ENCODE data around the gene USP7.
"Not testable (repeated sequence)": the region's sequence is repeated elsewhere in the genome, so short reads cannot be mapped to it uniquely, and the experiment has no call there.

USP7 gene

DNA sequence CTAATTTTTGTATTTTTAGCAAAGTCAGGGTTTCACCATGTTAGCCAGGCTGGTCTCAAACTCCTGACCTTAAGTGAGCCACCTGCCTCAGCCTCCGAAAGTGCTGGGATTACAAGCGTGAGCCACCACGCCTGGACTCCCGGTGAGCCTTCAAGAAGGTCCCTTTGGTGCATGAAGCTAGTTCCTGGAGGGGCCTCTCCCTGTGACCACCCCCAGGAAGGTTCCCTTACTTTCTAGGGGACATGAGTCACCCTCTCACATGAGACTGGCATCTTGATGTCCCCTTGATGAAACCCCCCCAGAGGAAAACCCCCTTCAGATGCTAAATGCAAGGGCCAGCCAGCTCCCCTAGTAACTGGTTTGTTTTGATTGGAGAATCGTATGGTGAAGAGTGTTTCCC is 107.7 kb downstream of the USP7 start:
- no peak for DNase-seq

DNA sequence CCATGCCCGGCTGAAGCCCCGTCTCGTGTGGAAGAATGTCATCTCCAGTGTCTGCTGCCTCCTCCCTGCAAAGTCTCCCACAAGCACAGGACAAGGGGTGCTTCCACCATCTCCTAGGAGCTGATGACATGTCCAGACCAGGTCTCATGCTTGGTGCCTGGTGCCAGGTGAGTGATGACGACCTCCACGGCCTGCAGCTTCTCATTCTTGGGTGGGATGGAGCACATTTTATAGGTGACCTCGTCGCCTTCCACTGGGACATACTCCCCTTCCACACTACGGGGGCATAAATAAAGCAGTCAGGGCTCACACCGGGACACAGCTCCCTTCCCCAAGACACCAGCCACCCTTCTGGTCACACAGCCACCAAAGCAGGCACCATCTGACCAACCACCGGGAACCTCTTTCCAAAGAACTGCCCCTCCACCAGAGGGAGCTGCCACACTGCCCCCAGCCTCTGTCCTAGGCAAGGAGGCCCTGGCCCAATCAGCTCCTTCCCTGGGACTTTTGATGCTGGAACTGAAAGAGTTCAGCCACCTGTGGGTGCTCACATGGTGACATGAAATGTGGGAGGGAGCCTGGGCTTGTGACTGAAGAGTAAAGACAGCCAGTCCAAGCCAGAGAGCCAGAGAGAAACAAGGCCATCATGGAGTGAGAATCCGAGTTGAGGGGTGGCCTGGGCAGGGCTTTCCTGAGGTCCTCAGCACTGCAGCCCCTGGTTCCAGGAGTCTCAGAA is 108.5 kb downstream of the USP7 start:
- DNase-seq = no peak

DNA sequence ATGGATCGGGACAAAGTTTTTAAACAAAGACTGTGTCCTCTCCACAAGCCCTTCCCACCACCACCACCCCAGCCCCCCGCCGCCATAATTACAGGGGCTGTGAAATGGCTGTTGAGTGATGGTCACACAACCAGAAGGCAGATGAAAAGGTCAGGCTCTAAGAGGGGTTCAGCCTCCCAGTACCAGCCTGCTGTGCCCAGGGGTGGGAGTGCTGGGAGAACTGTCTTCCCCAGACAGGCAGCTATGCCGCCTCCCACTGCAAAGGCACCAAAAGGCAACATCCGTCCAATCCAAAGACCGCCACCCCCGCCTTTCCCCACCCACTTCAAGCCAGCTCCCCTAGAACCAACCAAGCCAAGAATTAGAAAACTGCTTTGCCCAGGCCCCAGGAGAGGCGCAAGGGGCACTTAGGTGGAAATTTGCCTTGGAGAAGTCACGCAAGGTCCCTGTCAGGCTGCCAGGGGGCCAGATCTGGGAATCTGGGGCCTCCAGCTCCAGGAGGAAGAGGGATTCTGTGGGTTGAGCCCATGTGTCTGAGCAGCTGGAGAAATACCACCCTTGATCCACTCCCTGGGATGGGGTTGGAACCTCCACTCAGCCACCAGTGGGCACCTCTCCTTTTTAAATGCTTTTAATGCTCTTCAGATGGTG is 109.3 kb downstream of the USP7 start:
- no peak for DNase-seq

DNA sequence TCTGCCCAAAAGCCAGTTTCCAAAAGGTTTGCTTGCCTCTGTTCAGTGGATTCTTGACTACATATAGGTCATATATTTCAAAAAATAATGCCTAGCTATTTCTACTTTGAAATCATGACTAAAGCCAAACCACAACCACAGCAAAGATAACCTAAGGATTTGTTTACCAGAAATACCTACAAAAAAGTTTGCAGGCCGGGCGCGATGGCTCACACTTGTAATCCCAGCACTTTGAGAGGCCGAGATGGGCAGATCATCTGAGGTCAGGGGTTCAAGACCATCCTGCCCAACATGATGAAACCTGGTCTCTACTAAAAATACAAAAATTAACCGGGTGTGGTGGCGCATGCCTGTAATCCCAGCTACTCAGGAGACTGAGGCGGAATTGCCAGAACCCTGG is 110.1 kb downstream of the USP7 start:
- DNase-seq = no peak

DNA sequence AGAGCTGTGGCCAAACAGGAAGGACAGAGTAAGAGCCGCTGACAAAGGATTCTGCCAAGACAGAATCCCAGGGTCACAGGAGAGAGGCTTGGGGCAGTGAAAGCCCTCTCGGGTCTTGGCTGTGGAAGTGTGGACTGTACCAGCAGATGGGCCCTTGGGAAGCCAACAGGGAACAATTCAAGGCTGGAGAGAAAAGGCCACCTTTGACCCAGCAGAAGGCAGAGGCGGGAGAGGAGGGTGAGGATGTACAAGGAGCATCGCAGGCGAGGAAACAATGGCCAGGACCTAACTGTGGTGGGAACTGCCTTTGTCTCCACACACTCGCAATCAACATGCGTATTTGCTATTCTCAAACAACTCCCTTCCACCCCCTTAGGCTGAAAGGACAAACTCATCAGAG is 110.6 kb downstream of the USP7 start:
- DNase-seq = no peak

DNA sequence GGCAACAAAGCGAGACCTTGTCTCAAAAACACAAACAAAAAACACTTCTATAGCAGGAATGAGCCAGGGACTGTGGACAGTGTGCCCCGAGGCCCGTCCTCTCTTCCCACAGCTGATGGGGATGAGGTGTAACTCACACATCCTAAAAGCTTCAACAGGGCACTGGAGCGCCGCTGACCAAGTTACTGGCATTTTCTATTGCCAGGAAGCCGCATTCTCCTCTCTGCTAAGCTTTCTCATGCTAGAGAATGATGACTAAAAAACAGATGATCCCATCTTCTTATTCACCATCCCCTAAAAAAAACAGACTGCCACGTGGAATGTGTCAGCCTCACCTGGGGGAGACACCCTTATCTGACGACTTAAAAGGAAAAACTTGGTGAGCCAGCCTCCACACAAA is 111.2 kb downstream of the USP7 start:
- DNase-seq = no peak

DNA sequence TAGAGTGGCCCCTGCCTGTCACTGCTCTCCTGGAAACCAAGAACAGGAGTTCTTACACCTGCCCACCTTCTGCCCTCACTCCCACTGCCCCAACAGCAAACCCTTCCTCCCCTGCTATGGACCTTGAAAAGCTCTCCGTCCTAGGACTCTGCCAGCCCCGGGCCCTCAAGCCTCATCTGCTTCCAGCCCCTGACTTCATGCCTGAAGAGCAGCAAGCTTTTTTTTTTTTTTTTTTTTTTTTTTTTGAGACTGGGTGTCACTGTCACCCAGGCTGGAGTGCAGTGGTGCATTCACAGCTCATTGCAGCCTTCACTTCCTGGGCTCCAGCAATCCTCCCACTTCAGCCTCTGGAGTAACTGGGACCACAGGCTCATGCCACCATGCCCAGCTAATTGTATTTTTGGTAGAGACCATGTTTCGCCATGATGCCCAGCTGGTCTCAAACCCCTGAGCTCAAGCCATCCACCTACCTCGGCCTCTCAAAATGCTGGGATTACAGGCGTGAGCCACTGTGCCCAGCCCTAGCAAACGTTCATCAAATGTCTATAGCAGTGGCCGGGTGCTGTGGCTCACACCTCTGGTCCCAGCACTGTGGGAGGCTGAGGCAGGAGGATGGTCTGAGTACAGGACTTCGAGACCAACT is 111.8 kb downstream of the USP7 start:
- DNase-seq = no peak

DNA sequence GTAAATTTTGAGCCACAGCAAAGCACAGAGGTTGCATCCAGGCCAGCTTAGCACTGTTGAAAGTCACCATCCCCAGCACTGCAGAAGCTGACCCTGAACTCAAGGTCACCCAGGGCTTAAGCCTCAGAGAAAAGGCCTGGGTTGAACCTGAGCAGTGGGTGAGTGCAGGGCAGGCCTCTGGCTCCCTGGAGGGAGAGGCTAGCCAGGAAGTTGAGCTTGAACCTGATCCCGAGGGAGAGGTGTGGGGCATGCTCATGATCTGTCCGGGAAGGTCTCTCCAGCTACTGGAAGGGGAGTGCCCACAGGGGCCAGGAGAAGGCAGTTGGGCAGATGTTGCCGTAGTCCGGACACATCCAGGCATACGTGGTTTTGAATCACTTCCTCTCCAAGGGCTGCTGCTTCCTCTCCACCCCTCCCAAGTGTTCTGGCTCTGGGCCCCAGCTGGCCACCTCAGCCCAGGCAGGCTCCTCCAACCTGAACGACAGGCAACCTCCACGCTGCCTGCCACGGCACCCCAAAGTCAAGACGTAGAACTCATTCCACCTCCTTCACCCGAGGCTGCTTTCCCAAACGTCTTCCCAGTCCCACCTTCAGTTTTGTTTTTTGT is 113.3 kb downstream of the USP7 start:
- no peak for DNase-seq

DNA sequence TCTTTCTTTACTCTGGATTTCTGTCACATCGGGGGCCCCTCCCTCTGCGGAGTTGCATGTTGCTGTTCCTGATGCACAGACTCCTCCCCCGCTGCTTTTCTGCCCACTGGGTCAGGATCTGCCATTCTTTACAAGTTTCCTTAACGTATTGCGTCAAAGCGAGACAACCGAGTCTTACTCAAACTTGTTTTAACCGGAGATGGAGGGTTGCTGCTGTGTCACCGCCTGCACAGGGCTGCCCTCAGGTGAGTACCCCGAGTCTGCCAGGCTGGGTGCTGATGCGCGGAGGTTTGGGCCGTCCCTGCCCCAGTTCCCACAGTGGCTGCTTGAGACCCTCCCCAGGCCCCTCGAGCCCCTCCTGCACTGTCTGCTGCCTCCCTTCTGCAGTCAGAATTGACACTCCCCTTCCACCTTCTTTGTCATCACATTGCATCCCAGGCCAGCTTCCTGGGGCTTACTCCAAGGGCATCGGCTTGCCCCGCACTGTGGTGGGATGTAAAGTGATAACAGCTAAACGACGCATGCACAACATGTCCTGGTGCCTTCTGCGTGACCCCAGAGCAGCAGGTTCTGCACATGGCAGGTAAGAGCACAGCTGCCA is 114.2 kb downstream of the USP7 start:
- DNase-seq = no peak

DNA sequence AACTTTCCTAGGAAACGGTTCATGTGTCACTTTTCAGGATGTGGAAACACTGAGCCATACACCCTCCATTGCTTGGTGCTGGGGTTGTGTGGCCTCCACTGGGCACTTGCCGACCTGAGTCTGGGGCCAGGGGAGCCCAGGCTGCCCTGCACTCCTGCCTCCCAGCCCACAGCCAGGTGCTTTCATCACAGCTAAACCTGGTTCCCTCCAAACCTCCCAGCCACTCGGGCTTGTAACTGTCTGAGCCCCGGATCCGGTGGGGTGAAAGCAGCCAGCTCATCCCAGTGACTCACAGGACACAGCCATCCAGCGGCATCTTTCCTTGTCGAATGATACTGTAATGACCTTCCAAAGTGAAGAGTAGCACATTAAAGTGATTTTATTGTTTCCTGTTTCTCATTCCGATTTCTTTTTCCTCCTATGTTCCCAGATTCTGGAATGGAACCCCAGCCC is 114.7 kb downstream of the USP7 start:
- no peak for DNase-seq

DNA sequence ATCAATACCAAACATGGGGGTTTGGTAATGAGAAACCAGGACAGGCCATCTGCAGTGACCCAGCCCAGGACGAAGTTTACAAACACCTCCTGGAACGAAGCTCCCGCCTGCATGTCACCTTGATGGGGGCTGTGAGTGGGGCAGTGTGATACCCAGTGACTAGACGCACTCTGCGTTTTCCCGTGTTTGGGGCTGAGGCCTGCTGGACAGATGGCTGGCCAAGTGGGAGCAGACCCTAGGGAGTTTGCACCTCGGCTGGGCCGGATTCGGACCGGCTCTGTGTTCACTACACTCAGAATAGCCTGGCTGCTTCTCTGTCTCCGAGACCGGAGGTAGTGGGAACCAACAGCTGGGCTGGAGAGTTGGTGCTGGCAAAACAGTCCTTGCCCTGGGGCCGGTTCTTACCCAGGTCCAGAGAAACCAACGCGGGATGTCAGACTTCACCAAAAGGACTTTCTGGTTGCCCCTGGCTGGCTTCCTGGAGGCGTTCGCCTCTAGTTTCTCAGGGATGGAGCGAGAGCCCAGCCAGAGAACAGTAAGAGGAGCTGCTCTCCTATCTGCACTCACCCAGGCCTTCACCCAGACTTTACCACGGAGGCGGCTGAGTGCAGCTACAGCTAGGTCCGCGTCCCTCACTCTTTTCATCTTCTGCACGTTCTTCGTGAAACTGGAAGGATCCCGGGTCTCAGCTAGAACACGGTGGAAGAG is 115.3 kb downstream of the USP7 start:
- DNase-seq = no peak

DNA sequence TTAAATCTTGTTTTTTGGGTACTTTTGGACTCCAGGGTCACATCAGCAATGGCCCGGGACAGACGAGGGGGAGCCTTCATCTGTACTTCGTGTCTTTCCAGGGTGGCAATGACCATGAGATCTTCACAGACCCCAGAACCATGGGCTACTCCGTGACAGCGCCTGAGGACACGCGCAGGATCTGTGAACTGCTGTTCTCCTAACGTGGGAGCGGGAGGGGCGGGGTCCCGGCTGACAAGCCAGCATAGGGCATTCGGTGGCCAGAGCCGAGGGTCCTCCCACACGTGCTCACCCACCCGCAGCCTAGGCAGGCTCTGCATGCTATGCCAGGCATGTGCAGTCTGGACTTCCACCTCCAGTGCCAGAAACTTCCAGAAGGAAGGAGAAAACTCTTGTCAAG is 116.1 kb downstream of the USP7 start:
- DNase-seq = no peak

DNA sequence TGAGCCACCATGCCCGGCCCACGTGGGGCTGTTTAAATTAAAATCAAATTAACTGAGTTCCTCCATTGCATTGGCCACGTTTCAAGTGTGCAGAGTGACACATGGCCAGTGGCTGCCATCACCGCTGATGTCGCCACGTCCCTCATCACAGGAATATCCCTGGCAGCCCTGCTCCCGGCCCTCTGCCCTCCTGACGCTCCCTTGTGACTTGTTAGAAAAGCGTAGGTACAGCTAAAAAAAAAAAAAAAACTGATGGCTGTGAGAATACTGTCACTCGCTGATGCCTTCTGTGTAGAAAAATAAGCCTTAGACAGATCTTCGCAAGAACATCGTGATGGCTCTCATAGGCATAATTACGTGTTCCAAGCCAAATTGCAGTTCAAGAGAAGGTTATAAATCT is 116.6 kb downstream of the USP7 start:
- no peak for DNase-seq

DNA sequence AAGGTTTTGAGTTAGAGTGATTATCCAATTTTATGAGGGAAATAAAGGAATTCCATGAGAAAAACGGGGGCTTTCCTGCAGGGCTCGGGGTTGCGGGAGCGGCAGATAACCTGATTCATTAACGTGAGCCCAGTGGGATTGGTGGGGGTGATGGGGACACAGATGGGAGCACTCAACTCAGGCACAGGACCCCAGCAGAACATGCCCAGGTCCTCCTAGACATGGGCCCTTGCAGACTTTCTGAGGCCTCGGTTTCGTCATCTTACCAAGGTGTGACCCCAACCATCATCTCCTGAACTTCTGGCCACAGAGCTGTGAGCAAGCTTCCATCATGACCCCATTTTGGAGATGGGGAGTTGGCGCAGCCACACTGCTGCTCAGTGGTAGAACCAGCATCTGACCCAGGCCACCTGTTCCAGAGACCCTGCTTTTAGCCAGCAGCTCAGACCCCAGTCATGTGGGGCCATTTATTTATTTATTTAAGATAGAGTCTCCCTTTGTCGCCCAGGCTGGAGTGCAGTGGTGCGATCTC is 117.2 kb downstream of the USP7 start:
- no peak for DNase-seq

DNA sequence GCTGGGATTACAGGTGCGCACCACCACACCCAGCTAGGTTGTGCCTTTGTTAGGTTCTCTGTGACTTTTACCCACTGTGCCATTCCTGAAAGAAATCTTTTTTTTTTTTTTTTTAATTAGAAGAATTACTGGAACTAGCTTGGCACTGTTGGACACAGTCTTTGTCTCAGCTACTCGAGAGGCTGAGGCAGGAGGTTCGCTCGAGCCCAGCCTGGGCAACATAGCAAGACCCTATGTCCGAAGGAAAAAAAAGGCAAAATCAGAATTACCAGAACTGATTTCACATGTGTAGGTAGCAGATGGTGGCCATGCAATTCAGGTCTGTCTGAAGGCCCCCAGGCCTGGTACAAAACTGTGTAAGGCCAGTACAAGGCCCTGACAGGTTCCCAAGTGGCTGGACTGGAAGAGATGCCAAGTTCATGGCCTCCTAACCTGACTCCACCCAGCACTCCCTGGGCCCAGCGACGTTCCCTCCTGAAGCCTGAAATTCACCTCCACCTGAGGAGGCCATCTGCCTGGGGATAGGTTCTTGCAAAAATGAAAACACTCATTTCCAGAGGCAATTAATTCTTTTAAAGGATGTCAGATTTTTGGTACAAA is 117.9 kb downstream of the USP7 start:
- no peak for DNase-seq

DNA sequence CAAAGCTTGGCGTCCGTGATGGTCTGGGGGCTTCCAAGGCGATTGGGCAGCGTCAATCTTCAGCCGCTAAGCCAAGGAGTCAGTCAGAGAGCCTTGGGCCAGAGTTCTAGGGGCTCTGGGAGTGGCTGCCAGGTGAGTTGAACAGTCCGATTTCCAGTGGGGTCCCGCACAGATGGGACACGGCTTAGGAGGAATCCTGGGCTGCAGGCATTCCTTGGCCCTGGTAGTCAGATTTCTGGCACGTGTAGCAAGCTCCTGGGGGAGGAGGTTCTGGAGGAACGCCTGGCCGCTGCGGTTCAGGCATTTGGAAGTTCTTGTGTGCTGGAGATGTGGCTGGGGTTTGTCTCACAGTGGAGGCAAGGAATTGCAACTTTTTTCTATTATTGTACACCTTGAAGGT is 120.4 kb downstream of the USP7 start:
- DNase-seq = not testable (repeated sequence)
